SW 1271 (cell line): ENCODE results near the gene CFAP99.

Experiments
- DNase-seq, 2 experiments: peaks; one replicate each; lab custom pipeline; 2025; lab: John Stamatoyannopoulos, UW

The CFAP99 gene

GRCh38 chr4:2390784-2391421 is 27.9 kb upstream of the CFAP99 start:
- DNase-seq, result no peak

- no peak for DNase-seq
Observed at GRCh38 chr4:2393353-2394270, 25.1 kb upstream of the CFAP99 start.

GRCh38 chr4:2394528-2394927 is 24.2 kb upstream of the CFAP99 start:
- DNase-seq, result no peak

- DNase-seq, result no peak
Observed at GRCh38 chr4:2395038-2395437, 23.7 kb upstream of the CFAP99 start.

- no peak for DNase-seq
Observed at GRCh38 chr4:2395584-2395983, 23.2 kb upstream of the CFAP99 start.

GRCh38 chr4:2396781-2397368 is 21.9 kb upstream of the CFAP99 start:
- DNase-seq, result no peak

- no peak for DNase-seq
Observed at GRCh38 chr4:2397596-2398379, 21.0 kb upstream of the CFAP99 start.

GRCh38 chr4:2399216-2399615 is 19.5 kb upstream of the CFAP99 start:
- no peak for DNase-seq

GRCh38 chr4:2399631-2400190 is 19.0 kb upstream of the CFAP99 start:
- DNase-seq, result no peak

- DNase-seq, result no peak
Observed at GRCh38 chr4:2400841-2401609, 17.7 kb upstream of the CFAP99 start.

- DNase-seq, result no peak
Observed at GRCh38 chr4:2401610-2401983, 17.2 kb upstream of the CFAP99 start.

GRCh38 chr4:2402048-2402842 is 16.5 kb upstream of the CFAP99 start:
- no peak for DNase-seq

- no peak for DNase-seq
Observed at GRCh38 chr4:2402941-2403340, 15.8 kb upstream of the CFAP99 start.

- no peak for DNase-seq
Observed at GRCh38 chr4:2406406-2406805, 12.3 kb upstream of the CFAP99 start.

- DNase-seq, result no peak
Observed at GRCh38 chr4:2406920-2407319, 11.8 kb upstream of the CFAP99 start.

- no peak for DNase-seq
Observed at GRCh38 chr4:2407991-2408342, 10.8 kb upstream of the CFAP99 start.

- no peak for DNase-seq
Observed at GRCh38 chr4:2408401-2408958, 10.3 kb upstream of the CFAP99 start.

GRCh38 chr4:2408976-2409375 is 9.8 kb upstream of the CFAP99 start:
- no peak for DNase-seq

- no peak for DNase-seq
Observed at GRCh38 chr4:2409381-2409783, 9.4 kb upstream of the CFAP99 start.
